Activated B cell treated with CpG ODN at 0.5 μM for 24 hours (primary cell): Measurements from ENCODE around the gene ARL4D. TPM values are rescaled to one million over a fixed set of nuclear protein-coding genes. Genes with fewer than 3 reads are reported as not detected.

Experiments
- ATAC-seq: fragments of 200-7000 bp; cut with Tn5 transposase; one replicate; pipeline ENCODE4 v1.10.0; 2021; ENCODE audit warnings: low read depth, mild to moderate bottlenecking, moderate library complexity
- CTCF ChIA-PET: fragments of 350-600 bp; sonication (Branson Sonifier 250); formaldehyde crosslinking; loops from one replicate; lab custom pipeline; 2021; ENCODE audit warnings: antibody characterized with exemption; lab: Charles Lee
- POLR2A ChIA-PET: fragments of 350-600 bp; sonication (Branson Sonifier 250); formaldehyde crosslinking; loops from one replicate; lab custom pipeline; 2021; ENCODE audit warnings: antibody characterized with exemption; lab: Charles Lee
- DNase-seq: peaks from one replicate; pipeline ENCODE4 v3.0.0; 2022
- H3K27ac Mint-ChIP-seq: one replicate; pipeline ENCODE4 v1.8.0; 2020; ENCODE audit warnings: mixed read lengths
- H3K27me3 Mint-ChIP-seq: one replicate; pipeline ENCODE4 v1.8.0; 2021; ENCODE audit warnings: mixed read lengths
- H3K36me3 Mint-ChIP-seq: one replicate; pipeline ENCODE4 v1.8.0; 2021; ENCODE audit warnings: low read depth, mixed read lengths
- H3K4me1 Mint-ChIP-seq: one replicate; pipeline ENCODE4 v1.8.0; 2021; ENCODE audit warnings: mixed read lengths
- H3K4me3 Mint-ChIP-seq: one replicate; pipeline ENCODE4 v1.8.0; 2020; ENCODE audit warnings: mild to moderate bottlenecking, mixed read lengths
- H3K9me3 Mint-ChIP-seq: one replicate; pipeline ENCODE4 v1.8.0; 2020; ENCODE audit warnings: mixed read lengths
- CTCF ChIP-seq: fragments of 200-600 bp; IDR thresholded peaks from one replicate; pipeline ENCODE4 v1.8.0; 2022; ENCODE audit warnings: antibody characterized with exemption, mild to moderate bottlenecking
- intact Hi-C: fragments of 100-400 bp; cut with micrococcal nuclease; formaldehyde crosslinking; loops from one replicate; pipeline ENCODE4 v1.15.1; 2024
- total RNA-seq: library from RNA; stranded (reverse); gene quantifications from 2 replicates; pipeline ENCODE4 v1.2.3, GENCODE V29; 2022

The ARL4D gene
- total RNA-seq, 1 donor from 2014 or later: 5.8 TPM

- CTCF ChIA-PET: interaction anchor here (1.0 kb wide), 1 partner anchor 37 kb away, joined by 3 read pairs; no protein-coding TSS in a partner anchor
- intact Hi-C loops: no loop called here
- no peak for TF ChIP-seq CTCF
- Mint-ChIP-seq H3K9me3 (no peaks in the 10 kb centered on the region), H3K27ac (no peak overlapping the region), H3K36me3 (no peaks in the 10 kb centered on the region), H3K4me1 (no peaks in the 10 kb centered on the region), H3K27me3 (peaks cover 8% of the 10 kb centered on the region), H3K4me3 (no peak overlapping the region)
- POLR2A ChIA-PET: no interaction called here
- DNase-seq (no peak), ATAC-seq (no peak)
Measured at GRCh38 chr17:43430936-43431713, 32.3 kb downstream of the ARL4D start.

GRCh38 chr17:43431714-43432523, 33.1 kb downstream of the ARL4D start:
- Mint-ChIP-seq H3K27ac (no peak overlapping the region), H3K4me1 (no peaks in the 10 kb centered on the region), H3K27me3 (peaks cover 8% of the 10 kb centered on the region), H3K4me3 (no peak overlapping the region), H3K9me3 (no peaks in the 10 kb centered on the region), H3K36me3 (no peaks in the 10 kb centered on the region)
- CTCF ChIA-PET: interaction anchor here (1.0 kb wide), 1 partner anchor 38 kb away, joined by 3 read pairs; no protein-coding TSS in a partner anchor
- no peak for TF ChIP-seq CTCF
- ATAC-seq: no peak
- POLR2A ChIA-PET: no interaction called here
- DNase-seq: no peak
- intact Hi-C loops: no loop called here

- intact Hi-C loops: no loop called here
- TF ChIP-seq CTCF: no peak
- DNase-seq: no peak
- POLR2A ChIA-PET: no interaction called here
- H3K36me3 Mint-ChIP-seq: no peaks in the 10 kb centered on the region
- no peak overlapping the region for H3K27ac Mint-ChIP-seq
- H3K9me3 Mint-ChIP-seq: no peaks in the 10 kb centered on the region
- H3K27me3 Mint-ChIP-seq: peaks cover 7% of the 10 kb centered on the region
- no peak for ATAC-seq
- CTCF ChIA-PET: no interaction called here
- no peaks in the 10 kb centered on the region for H3K4me1 Mint-ChIP-seq
- no peak overlapping the region for H3K4me3 Mint-ChIP-seq
Measured at GRCh38 chr17:43434902-43435319, 36.1 kb downstream of the ARL4D start.

GRCh38 chr17:43437756-43438155, 39.0 kb downstream of the ARL4D start:
- no peak for ATAC-seq
- Mint-ChIP-seq H3K9me3 (no peaks in the 10 kb centered on the region), H3K27ac (no peak overlapping the region), H3K27me3 (peaks cover 2% of the 10 kb centered on the region), H3K36me3 (no peaks in the 10 kb centered on the region), H3K4me3 (no peak overlapping the region), H3K4me1 (no peaks in the 10 kb centered on the region)
- DNase-seq: no peak
- CTCF ChIA-PET: no interaction called here
- TF ChIP-seq CTCF: no peak
- POLR2A ChIA-PET: no interaction called here
- intact Hi-C loops: no loop called here

- ChIA-PET CTCF (no interaction called here), POLR2A (no interaction called here)
- H3K4me1 Mint-ChIP-seq: no peaks in the 10 kb centered on the region
Measured at GRCh38 chr17:43438626-43439025, 39.8 kb downstream of the ARL4D start.

More at GRCh38 chr17:43438626-43439025, 39.8 kb downstream of the ARL4D start:
- intact Hi-C loops: no loop called here
- no peak overlapping the region for H3K4me3 Mint-ChIP-seq
- H3K9me3 Mint-ChIP-seq: no peaks in the 10 kb centered on the region
- no peak for ATAC-seq
- DNase-seq: no peak
- H3K27ac Mint-ChIP-seq: no peak overlapping the region
- H3K27me3 Mint-ChIP-seq: peaks cover 2% of the 10 kb centered on the region
- TF ChIP-seq CTCF: no peak
- H3K36me3 Mint-ChIP-seq: no peaks in the 10 kb centered on the region
